NCI-H187 treated with DMSO at 0.1 percent for 48 hours (cell line): ENCODE measurements around the gene CCDC158.
A peak's percentile ranks its signal among the peaks of the same experiment; 100 is the strongest.
"Not testable (repeated sequence)": the region's sequence is repeated elsewhere in the genome, so short reads cannot be mapped to it uniquely, and the experiment has no call there.

ENCODE experiments used
- DNase-seq: peaks from one replicate; lab custom pipeline; 2025; lab: John Stamatoyannopoulos, UW

The CCDC158 gene

GRCh38 chr4:76311896-76312331, 109.0 kb downstream of the CCDC158 start:
- DNase-seq, result no peak

GRCh38 chr4:76310683-76311082, 110.3 kb downstream of the CCDC158 start:
- no peak for DNase-seq

GRCh38 chr4:76309939-76310550, 110.9 kb downstream of the CCDC158 start:
- DNase-seq, result no peak

- DNase-seq, result no peak
These were observed 112.4 kb downstream of the CCDC158 start for GRCh38 chr4:76308548-76308947.

GRCh38 chr4:76307660-76308014, 113.3 kb downstream of the CCDC158 start:
- DNase-seq, result no peak

- no peak for DNase-seq
These were observed 113.9 kb downstream of the CCDC158 start for GRCh38 chr4:76306882-76307659.

- DNase-seq, result no peak
These were observed 114.7 kb downstream of the CCDC158 start, which contains the start of gene STBD1 for GRCh38 chr4:76305971-76306881. Gene STBD1, plus strand, starts transcription at chr4:76306733. Its CDS starts 37 bp downstream, at chr4:76306770.

- DNase-seq, result no peak
These were observed 115.8 kb downstream of the CCDC158 start for GRCh38 chr4:76305033-76305687.

GRCh38 chr4:76302826-76303438, 118.0 kb downstream of the CCDC158 start:
- no peak for DNase-seq

GRCh38 chr4:76301775-76302162, 119.2 kb downstream of the CCDC158 start:
- DNase-seq, result no peak

GRCh38 chr4:76301068-76301774, 119.7 kb downstream of the CCDC158 start:
- DNase-seq, result peak; percentile 45

GRCh38 chr4:76300012-76300411, 120.9 kb downstream of the CCDC158 start:
- DNase-seq, result no peak

GRCh38 chr4:76298227-76298626, 122.7 kb downstream of the CCDC158 start:
- no peak for DNase-seq

- no peak for DNase-seq
These were observed 124.6 kb downstream of the CCDC158 start for GRCh38 chr4:76296286-76296820.

GRCh38 chr4:76293772-76294171, 127.2 kb downstream of the CCDC158 start:
- no peak for DNase-seq

- no peak for DNase-seq
These were observed 128.2 kb downstream of the CCDC158 start for GRCh38 chr4:76292730-76293129.

- not testable (repeated sequence) for DNase-seq
These were observed 133.1 kb downstream of the CCDC158 start for GRCh38 chr4:76287811-76288210.

GRCh38 chr4:76283900-76284299, 137.0 kb downstream of the CCDC158 start:
- DNase-seq, result no peak

GRCh38 chr4:76282941-76283689, 137.8 kb downstream of the CCDC158 start:
- DNase-seq, result no peak

- DNase-seq, result not testable (repeated sequence)
These were observed 139.3 kb downstream of the CCDC158 start for GRCh38 chr4:76281594-76281993.
